NCI-H2081 treated with DMSO at 0.1 percent for 48 hours (cell line): Measurements from ENCODE around the gene MSRB1.
"Not testable (repeated sequence)": the region's sequence is repeated elsewhere in the genome, so short reads cannot be mapped to it uniquely, and the experiment has no call there.

ENCODE experiments used
- DNase-seq: peaks from one replicate; lab custom pipeline; 2025; lab: John Stamatoyannopoulos, UW

The MSRB1 gene

GRCh38 chr16:1978476-1979120 is 35.6 kb upstream of the MSRB1 start:
- no peak for DNase-seq

DNA sequence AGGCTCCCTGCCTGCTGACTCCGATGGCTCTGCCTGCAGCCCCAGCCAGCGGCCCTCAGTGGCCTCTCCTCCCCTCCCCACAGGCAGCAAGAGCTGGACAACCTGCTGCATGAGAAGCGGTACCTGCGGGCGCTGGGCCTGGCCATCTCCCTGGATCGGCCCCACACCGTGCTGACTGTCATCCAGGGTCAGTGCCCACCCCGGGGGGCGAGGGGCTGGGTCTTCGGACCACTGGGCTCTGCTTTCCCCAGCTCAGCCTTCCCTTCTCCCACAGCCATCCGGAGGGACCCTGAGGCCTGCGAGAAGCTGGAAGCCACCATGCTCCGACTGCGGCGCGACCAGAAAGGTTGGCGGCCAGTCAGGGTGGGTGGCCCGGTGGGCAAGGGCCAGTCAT is 34.9 kb upstream of the MSRB1 start:
- DNase-seq = no peak

GRCh38 chr16:1976951-1977874 is 34.2 kb upstream of the MSRB1 start:
- DNase-seq = no peak

DNA sequence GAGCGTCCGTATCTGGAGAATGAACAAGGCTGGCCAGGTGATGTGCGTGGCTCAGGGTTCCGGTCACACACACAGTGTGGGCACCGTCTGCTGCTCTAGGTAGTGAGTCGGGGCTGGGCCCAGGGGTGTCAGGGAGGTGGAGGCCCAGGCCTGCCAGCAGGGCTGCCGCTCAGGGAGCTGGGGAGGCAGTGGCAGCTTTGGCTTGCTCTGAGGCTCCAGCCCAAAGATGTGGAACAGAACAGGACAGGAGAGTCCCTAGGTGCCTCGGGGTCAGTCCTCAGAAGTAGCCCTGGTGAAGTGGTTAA is 33.2 kb upstream of the MSRB1 start:
- DNase-seq = no peak

- DNase-seq = no peak
Observed at GRCh38 chr16:1975432-1976215, 32.6 kb upstream of the MSRB1 start.

DNA sequence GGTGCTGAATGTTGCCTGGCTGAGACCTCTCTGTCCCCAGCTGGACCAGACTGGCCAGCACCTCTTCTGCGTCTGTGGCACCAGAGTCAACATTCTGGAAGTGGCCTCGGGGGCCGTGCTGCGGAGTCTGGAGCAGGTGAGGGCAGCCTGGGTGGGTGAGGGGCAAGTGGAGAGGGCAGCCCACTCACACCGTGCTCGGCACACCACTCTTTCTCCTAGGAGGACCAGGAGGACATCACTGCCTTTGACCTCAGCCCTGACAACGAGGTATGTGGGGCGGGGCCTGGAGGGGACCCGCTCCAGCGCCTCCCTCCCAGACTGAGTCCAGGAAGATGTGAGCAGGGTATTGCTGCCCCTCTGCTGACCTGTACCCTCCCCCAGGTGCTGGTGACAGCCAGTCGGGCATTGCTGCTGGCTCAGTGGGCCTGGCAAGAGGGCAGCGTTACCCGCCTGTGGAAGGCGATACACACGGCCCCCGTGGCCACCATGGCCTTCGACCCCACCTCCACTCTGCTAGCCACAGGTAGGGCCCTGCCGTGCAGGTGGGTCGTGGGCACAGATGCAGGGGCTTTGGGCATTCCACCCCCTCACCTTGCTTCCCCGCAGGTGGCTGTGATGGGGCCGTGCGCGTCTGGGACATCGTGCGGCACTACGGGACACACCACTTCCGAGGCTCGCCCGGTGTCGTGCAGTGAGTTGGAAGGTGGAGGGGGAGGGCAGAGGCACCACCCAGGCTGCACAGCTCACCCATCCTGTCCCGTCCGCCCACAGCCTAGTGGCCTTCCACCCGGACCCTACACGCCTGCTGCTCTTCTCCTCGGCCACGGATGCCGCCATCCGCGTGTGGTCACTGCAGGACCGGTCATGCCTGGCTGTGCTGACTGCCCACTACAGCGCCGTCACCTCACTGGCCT is 31.4 kb upstream of the MSRB1 start:
- no peak for DNase-seq

- no peak for DNase-seq
Observed at GRCh38 chr16:1973461-1974156, 30.6 kb upstream of the MSRB1 start.

DNA sequence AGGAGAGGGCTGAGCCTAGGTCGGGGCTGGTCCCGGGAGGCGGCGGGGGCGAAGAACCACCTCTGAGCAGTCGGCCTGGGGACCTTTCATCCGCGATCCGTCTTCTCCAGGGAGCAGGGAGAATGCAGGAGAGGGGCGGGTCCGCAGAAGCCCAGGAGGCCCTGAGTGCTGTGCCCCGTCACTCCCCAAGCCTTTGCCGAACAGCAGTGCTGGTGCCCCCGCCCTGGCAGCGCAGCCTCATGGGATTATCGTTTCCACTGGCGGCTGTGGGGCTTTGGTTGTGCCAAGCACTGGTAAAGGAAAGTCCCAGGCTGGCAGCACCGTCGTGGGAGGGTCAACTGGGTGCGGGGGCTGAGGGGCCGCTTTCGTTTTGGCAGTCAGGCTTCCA is 29.5 kb upstream of the MSRB1 start:
- DNase-seq = no peak

DNA sequence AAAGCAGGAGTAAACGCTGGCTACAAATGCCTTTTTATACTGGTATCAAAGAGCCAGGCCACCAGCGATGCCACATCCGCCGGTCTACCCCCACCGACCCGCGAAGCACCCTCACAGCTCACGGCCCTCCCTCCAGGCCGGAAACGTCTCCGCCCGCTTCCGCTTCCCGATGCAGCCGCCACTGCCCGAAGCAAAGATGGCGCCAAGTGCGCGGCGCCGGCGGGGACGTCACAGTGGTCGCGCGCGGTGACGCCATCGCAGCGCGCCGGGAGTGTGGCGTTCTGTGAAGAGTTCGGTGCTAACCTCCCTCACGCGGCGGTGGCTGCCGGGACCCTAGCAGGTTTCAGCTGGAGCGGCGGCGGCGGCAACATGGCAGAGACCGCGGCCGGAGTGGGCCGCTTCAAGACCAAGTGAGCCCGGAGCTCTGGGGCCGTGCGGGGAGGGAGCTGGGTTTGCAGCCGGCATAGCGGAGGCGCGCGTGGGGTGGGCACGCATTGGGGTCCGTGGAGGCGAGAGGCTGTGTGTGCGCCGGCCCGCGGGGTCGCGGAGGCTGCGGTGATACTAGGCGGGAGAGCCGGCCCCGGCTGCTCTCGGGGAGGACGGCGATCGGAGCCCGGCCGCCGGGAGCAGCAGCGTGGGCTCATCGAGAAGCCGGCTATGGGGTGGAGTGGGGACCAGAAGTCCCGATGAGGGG is 28.9 kb upstream of the MSRB1 start, which contains the start of gene TBL3:
TBL3 (plus strand) TSS at position 258 of the 694 bp plus-strand sequence; CDS start at position 370, 112 bp downstream.
- DNase-seq = peak; percentile 48

GRCh38 chr16:1968146-1968953 is 25.4 kb upstream of the MSRB1 start:
- no peak for DNase-seq

GRCh38 chr16:1966460-1966859 is 23.5 kb upstream of the MSRB1 start, which contains the start of gene RNF151:
TSS of gene RNF151 (plus strand) at chr16:1966856. CDS start at chr16:1966882, 26 bp downstream.
- DNase-seq = no peak

- DNase-seq = no peak
Observed at GRCh38 chr16:1965396-1966001, 22.5 kb upstream of the MSRB1 start.

- peak; percentile 97 for DNase-seq
Observed at GRCh38 chr16:1964506-1965395, 21.8 kb upstream of the MSRB1 start, which contains the start of gene RPS2. TSS of gene RPS2 (minus strand) at chr16:1964826. CDS start at chr16:1964625, 201 bp downstream.

- no peak for DNase-seq
Observed at GRCh38 chr16:1963806-1964505, 21.0 kb upstream of the MSRB1 start.

DNA sequence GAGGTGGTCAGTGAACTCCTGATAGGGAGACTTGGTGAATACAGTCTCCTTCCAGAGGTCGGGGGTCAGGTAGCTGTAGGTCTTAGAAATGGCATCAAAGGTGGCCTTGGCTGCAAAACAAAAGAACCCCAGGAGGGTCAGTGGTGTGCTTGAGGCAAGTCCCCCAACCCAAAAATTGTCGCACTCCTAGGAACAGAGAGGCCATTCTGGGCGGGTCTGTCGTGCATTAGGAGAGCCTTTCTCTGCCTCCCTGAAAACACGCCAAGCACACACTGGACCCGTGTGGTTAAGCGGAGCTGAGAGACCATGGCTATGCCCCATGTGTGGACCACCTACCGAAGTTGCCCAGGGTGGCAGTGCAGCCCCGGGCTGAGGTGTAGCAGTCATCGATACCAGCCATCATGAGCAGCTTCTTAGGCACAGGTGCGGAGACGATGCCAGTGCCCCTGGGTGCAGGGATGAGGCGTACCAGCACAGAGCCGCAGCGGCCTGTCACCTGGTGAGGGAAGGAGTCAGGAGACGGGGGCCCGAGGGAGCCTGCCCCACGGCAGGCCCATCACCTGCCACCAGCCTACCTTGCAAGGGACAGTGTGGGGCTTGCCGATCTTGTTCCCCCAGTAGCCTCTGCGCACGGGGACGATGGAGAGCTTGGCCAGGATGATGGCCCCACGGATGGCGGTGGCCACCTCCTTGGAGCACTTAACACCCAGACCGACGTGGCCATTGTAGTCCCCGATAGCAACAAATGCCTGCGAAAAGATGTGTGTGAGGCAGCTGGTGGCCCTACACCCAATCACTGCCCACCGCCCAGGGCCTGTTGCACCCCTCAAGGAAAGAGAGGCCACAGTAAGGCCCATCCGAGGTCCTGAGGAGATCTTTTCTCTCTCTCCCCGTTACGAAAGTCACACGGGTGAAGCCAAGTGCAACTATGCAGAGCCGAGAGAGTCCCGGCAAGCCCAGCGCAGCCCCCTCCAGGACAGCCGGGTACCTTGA is 19.5 kb upstream of the MSRB1 start:
- not testable (repeated sequence) for DNase-seq

- DNase-seq = no peak
Observed at GRCh38 chr16:1961651-1962067, 18.7 kb upstream of the MSRB1 start.
